Endodermal cell (in vitro differentiated cells): ENCODE measurements around the gene ASTN2. TPM values are rescaled to one million over a fixed set of nuclear protein-coding genes. Genes with fewer than 3 reads are reported as not detected.
A peak's percentile ranks its signal among the peaks of the same experiment; 100 is the strongest.

ENCODE experiments used
- DNase-seq: peaks from one replicate; pipeline ENCODE4 v3.0.0-alpha.2; 2017
- H3K27ac ChIP-seq: 2 replicates; pipeline ENCODE4 v1.5.1; 2013; ENCODE audit warnings: mild to moderate bottlenecking, low read depth, low read length, moderate library complexity
- H3K27me3 ChIP-seq: 2 replicates; pipeline ENCODE4 v1.6.1; 2013; ENCODE audit warnings: mild to moderate bottlenecking, low read length, moderate library complexity; ENCODE audit not compliant: insufficient read depth, control insufficient read depth, poor library complexity, severe bottlenecking
- H3K36me3 ChIP-seq: 2 replicates; pipeline ENCODE4 v1.7.0; 2013; ENCODE audit warnings: mild to moderate bottlenecking, low read length, moderate library complexity; ENCODE audit not compliant: control insufficient read depth, insufficient read depth
- H3K4me1 ChIP-seq: one replicate; pipeline ENCODE4 v1.7.0; 2013; ENCODE audit warnings: low read length; ENCODE audit not compliant: control insufficient read depth, insufficient read depth
- H3K4me3 ChIP-seq: 2 replicates; pipeline ENCODE4 v1.5.1; 2013; ENCODE audit warnings: mild to moderate bottlenecking, low read length, moderate library complexity
- H3K9ac ChIP-seq: 2 replicates; pipeline ENCODE4 v1.6.1; 2013; ENCODE audit warnings: mild to moderate bottlenecking, low read length, moderate library complexity; ENCODE audit not compliant: poor library complexity, severe bottlenecking; ENCODE audit errors: extremely low read depth
- H3K9me3 ChIP-seq: 2 replicates; pipeline ENCODE4 v1.6.1; 2013; ENCODE audit warnings: mild to moderate bottlenecking, low read length, moderate library complexity; ENCODE audit not compliant: control insufficient read depth
- H3K27ac Mint-ChIP-seq: 2 replicates; pipeline ENCODE4 v1.8.0; 2020; ENCODE audit warnings: mixed read lengths
- H3K27me3 Mint-ChIP-seq: 2 replicates; pipeline ENCODE4 v1.8.0; 2021; ENCODE audit warnings: mild to moderate bottlenecking, mixed read lengths; ENCODE audit not compliant: insufficient read depth
- H3K36me3 Mint-ChIP-seq: 2 replicates; pipeline ENCODE4 v1.8.0; 2020; ENCODE audit warnings: low read depth, mixed read lengths
- H3K4me1 Mint-ChIP-seq: 2 replicates; pipeline ENCODE4 v1.8.0; 2020; ENCODE audit warnings: mixed read lengths
- H3K4me3 Mint-ChIP-seq: 2 replicates; pipeline ENCODE4 v1.8.0; 2020; ENCODE audit warnings: mild to moderate bottlenecking, moderate library complexity, mixed read lengths
- H3K9me3 Mint-ChIP-seq: 2 replicates; pipeline ENCODE4 v1.8.0; 2020; ENCODE audit warnings: mild to moderate bottlenecking, mixed read lengths
- CTCF ChIP-seq: fragments of 200-600 bp; sonication (generic); conservative IDR thresholded peaks from 2 replicates; pipeline ENCODE4 v1.5.0; 2021; ENCODE audit warnings: antibody characterized with exemption, mild to moderate bottlenecking
- WGBS, 2 experiments: methylation state at CpG; one replicate each; pipeline versions ENCODE4 v1.1.5 to v1.1.7; 2013; ENCODE audit warnings: missing lambda C conversion rate in 2 of 2, mixed read lengths in 1 of 2; ENCODE audit not compliant: insufficient coverage in 1 of 2, insufficient read length in 1 of 2; 5-methylcytosine and 5-hydroxymethylcytosine counted together
- total RNA-seq, 2 donors: library from RNA; stranded (reverse); fragmentation: NEBNext Ultra II Directional in 1 of 2; extraction: Animal tissue kit (Norgen Biotek cat#: 25700) in 1 of 2; gene quantifications; 2 replicates in 1 of 2; 3 replicates in 1 of 2; pipeline ENCODE4 v1.2.1, GENCODE V29; 2021

The ASTN2 gene
- total RNA-seq, 2 donors from 2014 or later, result 8.9 to 10.4 TPM

GRCh38 chr9:116476002-116476401 is 938.9 kb downstream of the ASTN2 start:
- Histone ChIP-seq H3K9ac (no peak overlapping the region), H3K9me3 (no peaks in the 10 kb centered on the region), H3K36me3 (no peaks in the 10 kb centered on the region), H3K4me3 (no peak overlapping the region), H3K27me3 (peaks cover 19% of the 10 kb centered on the region), H3K27ac (no peak overlapping the region), H3K4me1 (peaks cover 4% of the 10 kb centered on the region)
- DNase-seq, result no peak
- no peak for TF ChIP-seq CTCF
- Mint-ChIP-seq H3K36me3 (no peaks in the 10 kb centered on the region), H3K27ac (no peak overlapping the region), H3K4me1 (peaks cover 18% of the 10 kb centered on the region), H3K27me3 (peaks cover 45% of the 10 kb centered on the region), H3K9me3 (no peaks in the 10 kb centered on the region), H3K4me3 (no peak overlapping the region)
- WGBS, 2 experiments, result 82 to 83% methylated on average over 6 of the region's 6 CpGs

- no peak overlapping the region for H3K4me3 Mint-ChIP-seq
- H3K27me3 Mint-ChIP-seq, result peaks cover 40% of the 10 kb centered on the region
- no peaks in the 10 kb centered on the region for H3K36me3 Mint-ChIP-seq
- no peak for TF ChIP-seq CTCF
- H3K4me1 Mint-ChIP-seq, result peaks cover 26% of the 10 kb centered on the region
- no peak overlapping the region for H3K27ac ChIP-seq
- no peak overlapping the region for H3K9ac ChIP-seq
- H3K27me3 ChIP-seq, result peaks cover 15% of the 10 kb centered on the region
- no peaks in the 10 kb centered on the region for H3K9me3 ChIP-seq
- H3K36me3 ChIP-seq, result no peaks in the 10 kb centered on the region
- H3K9me3 Mint-ChIP-seq, result no peaks in the 10 kb centered on the region
- WGBS, 2 experiments, result 93% methylated on average over 1 of the region's 1 CpG; no CpG with 5 or more reads in 1 of the 2 experiments
- DNase-seq, result no peak
- no peak overlapping the region for H3K4me3 ChIP-seq
- no peak overlapping the region for H3K27ac Mint-ChIP-seq
- H3K4me1 ChIP-seq, result peaks cover 11% of the 10 kb centered on the region
Measured at GRCh38 chr9:116475201-116475600, 939.7 kb downstream of the ASTN2 start.

- H3K36me3 Mint-ChIP-seq, result no peaks in the 10 kb centered on the region
- H3K27ac Mint-ChIP-seq, result no peak overlapping the region
- 51% methylated on average over 7 of the region's 7 CpGs for WGBS, 2 experiments
Measured at GRCh38 chr9:116471944-116472506, 942.8 kb downstream of the ASTN2 start.

More at GRCh38 chr9:116471944-116472506, 942.8 kb downstream of the ASTN2 start:
- H3K4me3 ChIP-seq, result no peak overlapping the region
- no peak for TF ChIP-seq CTCF
- no peaks in the 10 kb centered on the region for H3K36me3 ChIP-seq
- no peak overlapping the region for H3K4me3 Mint-ChIP-seq
- peak overlapping the region; percentile 96 for H3K27ac ChIP-seq
- H3K4me1 ChIP-seq, result peaks cover 20% of the 10 kb centered on the region
- no peaks in the 10 kb centered on the region for H3K9me3 ChIP-seq
- H3K9ac ChIP-seq, result no peak overlapping the region
- peaks cover 37% of the 10 kb centered on the region for H3K27me3 Mint-ChIP-seq
- DNase-seq, result no peak
- H3K4me1 Mint-ChIP-seq, result peaks cover 47% of the 10 kb centered on the region
- H3K9me3 Mint-ChIP-seq, result no peaks in the 10 kb centered on the region
- peaks cover 15% of the 10 kb centered on the region for H3K27me3 ChIP-seq
